Panc1 (cell line): ENCODE measurements around the gene PPDPF.

Experiments used
- CTCF ChIP-seq: fragments of 450-650 bp; IDR thresholded peaks from 2 replicates; pipeline ENCODE4 v1.5.1; 2017; ENCODE audit warnings: mild to moderate bottlenecking
- REST ChIP-seq, 2 experiments: IDR thresholded peaks; 2 replicates each; pipeline ENCODE4 v1.6.1; 2011 to 2012; ENCODE audit warnings: low read depth in 2 of 2, control low read depth in 1 of 2, low read length in 1 of 2, mild to moderate bottlenecking in 1 of 2, moderate library complexity in 1 of 2; ENCODE audit not compliant: insufficient read depth in 1 of 2

- TF ChIP-seq CTCF (no peak), REST (IDR thresholded peaks at IDR 0.05; ENCODE audit: insufficient read depth in 1 of 2, low read depth in 2 of 2, low read length in 1 of 2) (no peak)
These were observed 19.1 kb downstream of the PPDPF start for GRCh38 chr20:63539441-63540370.
